H1 (cell line): Measurements from ENCODE around the gene PROSER1.

Experiments
- EP300 ChIP-seq, 2 experiments: IDR thresholded peaks; 1 replicate in 1 of 2; 2 replicates in 1 of 2; pipeline ENCODE4 v1.6.1; 2011 to 2012; ENCODE audit warnings: low read depth in 2 of 2, low read length in 2 of 2, mild to moderate bottlenecking in 2 of 2, borderline replicate concordance in 1 of 2, inconsistent platforms in 1 of 2, moderate library complexity in 1 of 2
- HDAC2 ChIP-seq, 2 experiments: fragments of 300-600 bp in 1 of 2; sonication (generic) in 1 of 2; IDR thresholded peaks; 2 replicates each; pipeline ENCODE4 v1.6.1; 2011 to 2012; ENCODE audit warnings: low read depth in 2 of 2, low read length in 2 of 2, mild to moderate bottlenecking in 2 of 2, moderate library complexity in 2 of 2, borderline replicate concordance in 1 of 2, inconsistent platforms in 1 of 2
- MAX ChIP-seq: IDR thresholded peaks from 2 replicates; pipeline ENCODE4 v1.6.1; 2012; ENCODE audit warnings: inconsistent platforms
- RFX5 ChIP-seq: IDR thresholded peaks from 2 replicates; pipeline ENCODE4 v1.6.1; 2011; ENCODE audit warnings: low read depth, low read length, improper control_type of control experiment, borderline replicate concordance
- USF2 ChIP-seq: IDR thresholded peaks from 2 replicates; pipeline ENCODE4 v1.6.1; 2011; ENCODE audit warnings: low read length, improper control_type of control experiment

GRCh38 chr13:39023761-39024160 is 14.1 kb downstream of the PROSER1 start:
- TF ChIP-seq RFX5 (no peak), HDAC2 (IDR thresholded peaks at IDR 0.05; ENCODE audit: borderline replicate concordance in 1 of 2, low read depth in 2 of 2, low read length in 2 of 2) (no peak), EP300 (IDR thresholded peaks at IDR 0.05; ENCODE audit: borderline replicate concordance in 1 of 2, low read depth in 2 of 2, low read length in 2 of 2) (no peak), MAX (no peak), USF2 (no peak)
